NOMO-1 treated with DMSO at 0.1 percent for 48 hours (cell line): ENCODE measurements around the gene NGEF.
"Not testable (repeated sequence)": the region's sequence is repeated elsewhere in the genome, so short reads cannot be mapped to it uniquely, and the experiment has no call there.

Source experiments
- DNase-seq: peaks from one replicate; lab custom pipeline; 2025; ENCODE audit not compliant: unreplicated experiment; lab: John Stamatoyannopoulos, UW

Gene NGEF

GRCh38 chr2:233013027-233013461 is at the start of gene NGEF:
TSS of gene NGEF (minus strand) at chr2:233013256. CDS start at chr2:232974890, 38,366 bp downstream.
- no peak for DNase-seq

- no peak for DNase-seq
These were observed 49.4 kb upstream of the NGEF start for GRCh38 chr2:233062451-233062850.

DNA sequence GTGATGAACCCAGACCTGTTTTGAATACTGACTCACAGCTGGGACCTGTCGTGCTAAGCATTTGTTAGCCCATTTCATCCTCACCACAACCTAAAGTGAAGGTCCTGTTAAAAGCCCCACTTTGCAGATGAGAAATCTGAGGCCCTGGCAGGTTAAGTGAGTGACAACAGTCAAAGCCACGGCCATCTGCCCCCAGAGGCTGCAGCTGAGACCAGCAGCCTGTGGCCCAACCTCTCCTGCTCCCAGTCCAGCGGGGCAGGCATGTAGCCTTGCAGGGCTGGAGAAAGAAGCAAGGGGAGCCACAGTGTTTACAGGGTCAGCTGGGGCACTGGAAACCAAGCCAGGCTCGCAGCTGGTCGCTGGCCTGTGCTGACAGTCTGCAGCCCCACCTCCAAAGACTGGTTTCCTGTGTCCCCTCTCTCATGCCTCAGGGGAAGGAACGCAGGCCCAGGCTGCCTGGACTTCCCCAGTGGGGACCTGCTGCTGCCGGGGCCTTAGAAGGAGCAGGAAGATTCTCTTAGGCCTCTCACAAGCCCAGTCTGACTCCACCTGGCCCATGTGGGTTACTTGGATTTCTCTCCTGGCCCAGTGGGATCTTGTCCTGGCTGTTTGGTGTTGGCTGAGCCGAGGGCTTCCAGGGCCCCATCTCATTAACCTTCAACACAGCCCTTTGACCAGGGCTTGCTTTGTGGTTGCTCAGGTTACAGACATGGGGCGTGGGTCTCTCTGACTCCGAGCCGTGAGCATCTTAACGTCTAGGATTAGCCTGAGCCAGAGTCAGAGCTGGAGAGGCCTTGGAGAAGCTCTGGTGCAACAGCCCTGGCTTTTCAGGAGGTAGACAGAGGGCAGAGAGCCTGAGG is 48.8 kb upstream of the NGEF start:
- DNase-seq: peak; percentile 27

GRCh38 chr2:233060980-233061590 is 48.0 kb upstream of the NGEF start:
- DNase-seq: no peak

DNA sequence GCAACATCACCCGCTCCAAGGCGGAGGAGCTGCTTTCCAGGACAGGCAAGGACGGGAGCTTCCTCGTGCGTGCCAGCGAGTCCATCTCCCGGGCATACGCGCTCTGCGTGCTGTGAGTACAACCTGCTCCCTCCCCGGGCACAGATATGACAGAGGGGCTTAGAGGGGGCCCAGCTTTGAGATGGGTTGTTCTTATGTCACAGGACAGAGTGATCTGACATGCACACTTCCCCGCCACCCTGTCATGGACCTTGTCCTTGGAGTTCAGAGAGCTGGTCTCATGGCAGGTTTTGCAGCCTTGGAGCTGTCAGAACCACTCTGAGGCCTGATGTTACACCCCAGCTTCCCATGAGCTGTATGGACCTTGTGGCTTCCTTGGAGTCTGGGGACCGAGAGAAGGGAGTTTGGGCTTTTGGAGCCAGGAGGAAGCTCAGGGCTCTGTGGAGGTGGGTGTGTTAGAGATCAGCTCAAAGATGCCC is 47.5 kb upstream of the NGEF start:
- DNase-seq: no peak

- DNase-seq: peak; percentile 95
These were observed 46.9 kb upstream of the NGEF start, which contains the start of gene INPP5D for GRCh38 chr2:233059797-233060500. TSS of gene INPP5D (plus strand) at chr2:233060342. CDS start at chr2:233060479, 137 bp downstream.

DNA sequence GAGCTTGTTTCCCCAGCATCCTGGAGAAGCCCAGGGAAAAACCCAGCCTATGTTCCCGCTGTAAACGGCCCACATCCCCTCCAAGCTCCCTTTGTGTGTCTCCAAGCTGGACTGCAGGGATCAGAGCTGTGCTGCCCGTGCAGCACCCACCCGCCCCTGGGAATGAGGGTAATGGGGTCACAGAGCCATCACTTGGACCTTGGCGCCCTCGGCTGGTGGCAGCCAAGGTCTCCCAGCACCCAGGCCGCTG is 46.4 kb upstream of the NGEF start:
- no peak for DNase-seq

DNA sequence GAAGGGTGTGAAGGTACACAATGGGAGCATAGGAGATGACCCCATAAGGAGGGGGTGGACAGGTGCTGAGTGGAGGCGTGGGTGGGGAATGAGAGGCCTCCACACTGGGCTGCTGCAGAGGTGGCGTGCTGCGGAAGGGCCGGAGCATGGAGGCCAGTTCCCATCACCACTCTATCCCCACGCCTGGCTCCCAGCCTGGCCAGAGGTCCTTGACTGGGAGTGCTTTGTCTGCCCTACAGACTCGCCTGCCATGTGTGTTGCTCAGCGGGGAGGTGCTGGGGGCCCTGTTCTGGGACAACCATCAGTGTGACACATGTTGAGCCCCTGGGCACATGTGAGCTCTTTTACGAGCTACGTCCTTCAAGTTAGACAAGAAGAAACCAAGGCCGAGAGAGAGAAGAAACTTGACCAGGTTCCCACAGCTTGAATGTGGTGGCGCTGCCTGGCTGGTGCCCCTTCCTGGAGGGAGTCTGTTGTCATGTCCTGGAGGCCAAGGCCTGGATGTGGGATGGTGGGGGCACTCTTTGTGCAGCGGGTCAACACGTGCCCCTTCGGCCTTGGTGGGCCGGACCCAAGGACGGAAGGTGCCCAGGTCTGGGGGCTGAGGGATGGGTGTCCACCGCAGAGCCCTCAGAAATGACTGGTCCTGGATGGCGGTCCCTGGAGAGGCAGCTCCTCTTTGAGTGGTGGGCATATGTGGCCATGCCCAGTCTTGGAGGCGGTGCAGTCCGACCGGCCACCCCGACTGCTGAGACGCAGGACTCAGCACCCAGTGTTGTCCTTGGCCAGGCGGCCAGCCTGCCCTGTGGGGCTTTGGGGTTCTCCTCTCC is 45.9 kb upstream of the NGEF start:
- no peak for DNase-seq

- DNase-seq: no peak
These were observed 44.0 kb upstream of the NGEF start for GRCh38 chr2:233056961-233057605.

DNA sequence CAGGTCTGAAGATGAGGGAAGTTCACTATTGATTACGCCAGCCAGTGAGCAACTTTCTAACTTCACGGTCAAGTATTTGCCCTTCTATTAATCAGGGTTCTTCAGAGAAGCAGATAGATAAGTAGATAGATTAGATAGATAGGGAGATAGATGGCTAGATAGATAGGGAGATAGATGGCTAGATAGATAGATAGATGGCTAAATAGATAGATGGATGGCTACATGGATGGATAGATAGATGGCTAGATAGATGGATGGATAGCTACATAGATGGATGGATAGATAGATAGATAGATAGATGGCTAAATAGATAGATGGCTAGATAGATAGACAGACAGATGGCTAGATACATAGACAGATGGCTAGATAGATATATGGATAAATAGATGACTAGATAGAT is 42.3 kb upstream of the NGEF start:
- DNase-seq: no peak

- DNase-seq: peak; percentile 31
These were observed 41.1 kb upstream of the NGEF start for GRCh38 chr2:233053928-233054784.

DNA sequence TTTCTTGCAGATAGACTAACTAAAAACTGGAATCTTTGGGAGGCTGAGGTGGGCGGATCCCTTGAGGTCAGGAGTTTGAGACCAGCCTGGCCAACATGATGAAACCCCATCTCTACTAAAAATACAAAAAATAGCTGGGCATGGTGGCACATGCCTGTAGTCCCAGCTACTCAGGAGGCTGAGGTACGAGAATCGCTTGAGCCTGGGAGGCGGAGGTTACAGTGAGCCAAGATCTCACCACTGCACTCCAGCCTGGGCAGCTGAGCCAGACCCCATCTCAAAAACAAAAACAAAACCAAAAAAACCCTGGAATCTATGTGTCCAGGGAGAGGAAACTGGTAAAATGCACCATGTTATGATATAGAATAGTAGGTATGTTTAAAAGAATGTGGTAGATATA is 39.5 kb upstream of the NGEF start:
- not testable (repeated sequence) for DNase-seq

GRCh38 chr2:233051241-233052149 is 38.4 kb upstream of the NGEF start:
- no peak for DNase-seq

DNA sequence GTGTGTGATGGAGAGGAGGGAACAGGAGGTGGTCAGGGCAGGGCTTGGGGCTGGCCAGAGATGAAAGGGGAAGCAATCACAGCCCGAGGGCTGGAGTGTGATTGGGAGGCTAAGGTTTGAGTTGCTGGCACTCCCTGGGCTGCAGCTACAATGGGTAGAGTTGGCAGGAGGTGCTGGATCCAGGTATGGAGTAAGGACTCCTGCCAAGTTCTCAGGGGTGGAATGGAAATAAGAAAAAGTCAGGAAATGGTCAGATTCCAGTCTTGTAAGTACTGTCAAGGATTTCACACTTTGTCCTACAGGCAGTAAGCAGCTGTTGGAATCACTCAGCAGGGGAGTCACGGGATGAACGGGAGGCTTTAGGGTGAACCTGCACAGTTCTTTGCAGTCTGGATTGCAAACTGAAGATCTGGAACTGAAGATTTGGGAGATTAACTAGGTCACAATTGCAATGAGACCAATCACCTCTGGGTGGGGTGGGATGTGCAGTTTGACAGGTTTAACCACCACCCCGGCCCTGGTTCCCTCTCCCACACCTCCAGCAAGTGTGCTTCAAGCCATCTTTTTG is 36.2 kb upstream of the NGEF start:
- no peak for DNase-seq

GRCh38 chr2:233048569-233049193 is 35.6 kb upstream of the NGEF start:
- DNase-seq: no peak

DNA sequence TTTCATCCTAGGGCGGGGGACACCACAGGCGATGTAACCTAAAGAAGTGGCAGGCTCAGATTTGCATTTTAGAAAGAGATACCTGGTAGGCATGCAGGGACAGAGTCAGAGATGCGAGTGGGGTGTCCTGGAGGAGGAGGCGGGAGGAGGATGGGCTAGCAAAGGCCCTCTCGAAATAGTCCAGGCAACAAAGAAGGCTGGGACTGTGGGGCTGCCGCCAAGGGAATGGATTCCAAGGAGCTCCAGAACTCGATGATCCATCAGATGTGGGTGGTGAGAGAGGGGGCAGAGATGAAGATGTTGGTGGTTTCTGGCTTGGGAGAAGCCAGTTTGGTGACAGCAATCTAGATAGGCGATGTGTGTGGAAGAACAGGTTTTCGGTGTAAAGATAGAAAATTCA is 34.6 kb upstream of the NGEF start:
- DNase-seq: no peak

- no peak for DNase-seq
These were observed 34.1 kb upstream of the NGEF start for GRCh38 chr2:233047206-233047605.
